Activated T-helper 1 cell treated with anti-CD3 and anti-CD28 coated beads, Interleukin-12 subunit alpha, Interleukin-12 subunit beta, Interleukin-2, Interleukin-4 antibody, amounts not matched to agents 30 ng/mL and 10 ng/mL and 1 ng/mL, durations not matched to agents 14 hours and 24 hours and 36 hours (primary cell): ENCODE measurements around the gene STMP1. TPM values are rescaled to one million over a fixed set of nuclear protein-coding genes. Genes with fewer than 3 reads are reported as not detected.
"Not testable (repeated sequence)": the region's sequence is repeated elsewhere in the genome, so short reads cannot be mapped to it uniquely, and the experiment has no call there.

Experiments used
- DNase-seq: peaks from one replicate; pipeline ENCODE4 v3.0.0; 2021; ENCODE audit warnings: low spot score
- H3K27ac Mint-ChIP-seq: one replicate; pipeline ENCODE4 v1.8.0; 2021; ENCODE audit warnings: mild to moderate bottlenecking, mixed read lengths
- H3K27me3 Mint-ChIP-seq: one replicate; pipeline ENCODE4 v1.8.0; 2022; ENCODE audit warnings: mild to moderate bottlenecking, moderate library complexity, mixed read lengths; ENCODE audit not compliant: insufficient read depth
- H3K36me3 Mint-ChIP-seq: one replicate; pipeline ENCODE4 v1.8.0; 2021; ENCODE audit warnings: low read depth, mixed read lengths
- H3K4me1 Mint-ChIP-seq: one replicate; pipeline ENCODE4 v1.8.0; 2021; ENCODE audit warnings: low read depth, mixed read lengths
- H3K4me3 Mint-ChIP-seq: one replicate; pipeline ENCODE4 v1.8.0; 2021; ENCODE audit warnings: mild to moderate bottlenecking, moderate library complexity, mixed read lengths
- H3K9me3 Mint-ChIP-seq: one replicate; pipeline ENCODE4 v1.8.0; 2021; ENCODE audit warnings: mixed read lengths
- intact Hi-C: fragments of 100-400 bp; cut with micrococcal nuclease; formaldehyde crosslinking; loops from one replicate; pipeline ENCODE4 v1.15.1; 2024
- total RNA-seq: library from RNA; stranded (reverse); gene quantifications from 2 replicates; pipeline ENCODE4 v1.2.3, GENCODE V29; 2022

Gene STMP1
- total RNA-seq, 1 donor from 2014 or later: 24.7 TPM

DNA sequence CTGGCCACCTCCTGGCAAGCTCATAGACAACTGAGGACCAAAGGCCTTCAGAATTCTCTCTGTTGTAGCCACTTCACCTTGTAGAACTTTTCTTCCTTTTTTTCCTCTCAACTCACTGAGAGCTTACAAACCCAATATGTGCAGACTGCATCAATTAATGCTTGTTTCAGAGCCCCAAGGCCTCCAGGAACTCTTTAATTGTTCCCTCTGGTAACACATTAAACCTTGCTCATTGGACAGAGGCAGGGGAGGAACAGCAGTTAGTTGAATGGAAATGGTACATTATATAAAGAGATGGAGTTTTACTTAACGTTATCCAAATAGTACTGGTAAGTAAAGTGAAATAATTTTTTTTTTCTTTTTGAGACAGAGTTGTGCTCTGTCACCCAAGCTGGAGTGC is 25.2 kb downstream of the STMP1 start:
- Mint-ChIP-seq H3K36me3 (peaks cover 10% of the 10 kb centered on the region), H3K4me1 (no peaks in the 10 kb centered on the region), H3K27ac (no peak overlapping the region), H3K27me3 (no peaks in the 10 kb centered on the region), H3K4me3 (no peak overlapping the region), H3K9me3 (no peaks in the 10 kb centered on the region)
- DNase-seq: no peak
- intact Hi-C loops: no loop called here

GRCh38 chr7:135690566-135690965 is 28.3 kb downstream of the STMP1 start:
- no peaks in the 10 kb centered on the region for H3K9me3 Mint-ChIP-seq
- intact Hi-C loops: no loop called here
- no peaks in the 10 kb centered on the region for H3K4me1 Mint-ChIP-seq
- H3K27me3 Mint-ChIP-seq: no peaks in the 10 kb centered on the region
- H3K36me3 Mint-ChIP-seq: peaks cover 7% of the 10 kb centered on the region
- no peak for DNase-seq
- no peak overlapping the region for H3K4me3 Mint-ChIP-seq
- no peak overlapping the region for H3K27ac Mint-ChIP-seq

GRCh38 chr7:135692055-135692454 is 29.7 kb downstream of the STMP1 start:
- H3K27ac Mint-ChIP-seq: no peak overlapping the region
- no peaks in the 10 kb centered on the region for H3K9me3 Mint-ChIP-seq
- H3K36me3 Mint-ChIP-seq: peaks cover 7% of the 10 kb centered on the region
- DNase-seq: no peak
- H3K27me3 Mint-ChIP-seq: no peaks in the 10 kb centered on the region
- intact Hi-C loops: no loop called here
- no peak overlapping the region for H3K4me3 Mint-ChIP-seq
- no peaks in the 10 kb centered on the region for H3K4me1 Mint-ChIP-seq

DNA sequence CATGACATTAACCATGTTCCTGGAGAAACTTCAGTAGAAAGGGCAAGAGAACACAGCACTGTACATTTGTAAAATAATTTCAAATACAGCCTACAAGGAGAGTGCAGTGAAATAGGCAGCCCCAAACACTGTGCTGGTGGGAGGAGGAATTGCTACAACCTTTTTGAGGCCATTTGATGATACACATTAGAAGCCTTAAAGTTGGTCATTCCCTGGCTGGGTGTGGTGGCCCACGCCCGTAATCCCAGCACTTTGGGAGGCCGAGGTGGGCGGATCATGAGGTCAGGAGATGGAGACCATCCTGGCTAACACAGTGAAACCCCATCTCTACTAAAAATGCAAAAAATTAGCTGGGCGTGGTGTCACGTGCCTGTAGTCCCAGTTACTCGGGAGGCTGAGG is 30.3 kb downstream of the STMP1 start:
- H3K4me1 Mint-ChIP-seq, H3K27me3 Mint-ChIP-seq, H3K36me3 Mint-ChIP-seq, intact Hi-C loops, H3K4me3 Mint-ChIP-seq, H3K9me3 Mint-ChIP-seq, H3K27ac Mint-ChIP-seq, DNase-seq: not testable (repeated sequence)

DNA sequence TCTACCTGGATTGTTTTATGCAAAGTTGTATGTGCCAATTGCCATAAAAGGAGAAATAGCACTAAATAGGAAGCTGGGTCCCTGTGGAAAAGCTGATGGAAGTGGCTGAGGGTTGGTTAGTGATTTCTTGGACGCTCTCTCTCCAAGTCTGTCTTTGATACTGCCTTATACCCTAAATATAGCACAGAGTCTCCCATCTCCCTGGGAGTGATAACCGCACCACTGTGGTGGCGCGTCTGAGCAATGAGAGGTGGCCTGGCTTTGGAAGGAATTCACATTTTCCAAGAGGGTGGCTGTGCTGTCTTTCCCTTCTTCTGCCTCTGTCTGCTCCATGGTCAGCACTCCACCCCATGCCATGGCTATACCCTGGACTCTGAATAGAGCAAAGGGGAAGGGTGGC is 31.2 kb downstream of the STMP1 start:
- no peak overlapping the region for H3K27ac Mint-ChIP-seq
- intact Hi-C loops: no loop called here
- peaks cover 3% of the 10 kb centered on the region for H3K36me3 Mint-ChIP-seq
- no peak overlapping the region for H3K4me3 Mint-ChIP-seq
- H3K9me3 Mint-ChIP-seq: no peaks in the 10 kb centered on the region
- no peaks in the 10 kb centered on the region for H3K4me1 Mint-ChIP-seq
- no peak for DNase-seq
- no peaks in the 10 kb centered on the region for H3K27me3 Mint-ChIP-seq

DNA sequence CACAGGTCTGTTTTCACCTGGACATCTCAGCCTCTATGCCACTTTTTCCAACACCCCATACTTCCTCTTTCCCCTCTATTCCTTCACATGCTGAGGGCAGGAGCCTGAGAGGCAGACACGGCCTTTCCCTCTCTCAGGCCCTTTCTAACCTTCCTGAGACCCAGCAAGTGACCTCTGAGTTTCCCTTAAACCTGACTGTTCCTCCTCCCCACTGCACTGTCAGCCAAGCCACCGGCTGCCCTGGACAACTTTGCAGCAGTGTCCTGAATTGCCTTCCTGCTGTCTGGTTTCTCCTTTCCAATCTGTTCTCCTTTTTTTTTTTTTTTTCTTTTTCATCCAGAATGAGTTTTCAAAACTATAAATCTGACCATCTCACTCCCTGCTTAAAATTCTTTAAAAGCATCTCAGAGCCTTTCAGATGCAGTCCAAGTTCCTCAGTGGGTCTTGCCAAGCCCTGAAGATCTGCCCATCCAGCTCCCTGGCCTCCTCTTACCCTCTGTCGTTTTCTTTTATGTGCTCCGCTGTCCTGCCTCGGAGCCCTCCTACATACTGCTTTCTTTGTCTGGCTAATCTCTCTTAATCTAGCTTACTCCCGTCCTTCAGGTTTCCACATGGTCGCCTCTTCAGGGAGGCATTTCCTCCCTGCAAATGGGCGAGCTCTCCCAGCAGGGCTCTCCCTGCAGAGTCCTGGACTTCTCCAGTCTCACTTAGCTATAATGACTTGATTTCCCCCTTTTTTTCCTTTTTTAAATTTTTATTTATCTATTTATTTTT is 35.1 kb downstream of the STMP1 start:
- Mint-ChIP-seq H3K36me3 (no peaks in the 10 kb centered on the region), H3K4me1 (no peaks in the 10 kb centered on the region), H3K4me3 (no peak overlapping the region), H3K27me3 (no peaks in the 10 kb centered on the region), H3K27ac (no peak overlapping the region), H3K9me3 (no peaks in the 10 kb centered on the region)
- intact Hi-C loops: no loop called here
- DNase-seq: no peak

- intact Hi-C loops: no loop called here
- Mint-ChIP-seq H3K27me3 (peaks cover 1% of the 10 kb centered on the region), H3K9me3 (no peaks in the 10 kb centered on the region), H3K27ac (no peak overlapping the region), H3K4me3 (no peak overlapping the region), H3K4me1 (no peaks in the 10 kb centered on the region), H3K36me3 (no peaks in the 10 kb centered on the region)
- DNase-seq: no peak
Observed at GRCh38 chr7:135704074-135704473, 41.8 kb downstream of the STMP1 start.

DNA sequence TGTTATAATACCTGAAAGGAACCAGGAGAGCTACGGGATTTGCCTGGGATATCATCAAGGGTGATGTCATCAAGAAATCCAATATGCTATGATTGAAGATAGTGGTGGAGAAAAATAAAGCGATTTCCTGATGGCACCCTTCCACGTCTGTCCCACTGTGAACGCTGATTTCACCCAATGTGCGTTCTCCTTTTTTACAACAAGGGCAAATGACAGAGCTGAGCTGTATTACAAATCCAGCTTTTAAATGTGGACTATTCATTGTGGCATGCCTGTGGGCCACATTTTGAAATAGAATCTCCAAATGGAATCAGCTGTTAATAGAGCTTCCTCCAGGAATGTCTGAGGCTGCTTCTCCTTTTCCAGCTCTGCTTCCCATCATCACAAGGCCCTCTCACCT is 42.4 kb downstream of the STMP1 start:
- Mint-ChIP-seq H3K27ac (no peak overlapping the region), H3K4me3 (no peak overlapping the region), H3K9me3 (no peaks in the 10 kb centered on the region), H3K27me3 (peaks cover 1% of the 10 kb centered on the region), H3K4me1 (no peaks in the 10 kb centered on the region), H3K36me3 (no peaks in the 10 kb centered on the region)
- intact Hi-C loops: no loop called here
- no peak for DNase-seq

- Mint-ChIP-seq H3K36me3 (no peaks in the 10 kb centered on the region), H3K27ac (no peak overlapping the region), H3K9me3 (no peaks in the 10 kb centered on the region), H3K4me3 (no peak overlapping the region), H3K27me3 (peaks cover 1% of the 10 kb centered on the region), H3K4me1 (no peaks in the 10 kb centered on the region)
- no peak for DNase-seq
- intact Hi-C loops: no loop called here
Observed at GRCh38 chr7:135706038-135706742, 43.9 kb downstream of the STMP1 start.

DNA sequence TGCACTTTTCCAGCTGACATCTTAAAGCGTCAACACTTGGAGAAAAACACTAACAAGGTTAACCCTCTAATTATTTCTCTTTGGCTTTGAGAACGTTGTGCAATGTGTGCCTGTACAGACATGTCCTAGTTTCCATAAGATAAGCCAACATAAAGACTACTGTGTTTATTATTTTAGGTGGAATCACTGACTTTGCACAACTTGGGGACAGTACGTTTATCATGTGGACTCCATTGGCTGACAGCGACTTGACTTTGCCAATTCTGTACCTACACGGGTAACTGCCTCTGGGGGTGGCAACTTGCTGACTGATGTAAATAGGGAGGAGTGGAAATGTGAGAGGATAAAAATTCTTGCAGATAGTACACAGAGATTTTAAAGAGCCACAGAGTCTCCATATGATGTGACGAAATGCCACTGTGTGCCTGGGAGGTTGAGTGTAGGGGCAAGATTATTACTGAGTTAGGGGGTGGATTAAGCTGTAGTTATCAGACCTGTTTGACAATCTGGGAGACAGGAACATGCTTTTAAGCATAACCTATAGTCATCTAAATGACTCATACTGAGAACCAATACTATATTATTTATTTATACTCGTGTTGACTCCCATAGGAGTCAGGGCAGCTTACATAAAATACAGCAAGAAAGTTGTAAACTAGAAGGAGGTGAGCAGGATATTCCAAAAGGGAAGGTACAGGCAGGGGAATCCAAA is 44.7 kb downstream of the STMP1 start:
- Mint-ChIP-seq H3K4me1 (no peaks in the 10 kb centered on the region), H3K4me3 (no peak overlapping the region), H3K36me3 (no peaks in the 10 kb centered on the region), H3K27ac (no peak overlapping the region), H3K9me3 (no peaks in the 10 kb centered on the region), H3K27me3 (peaks cover 1% of the 10 kb centered on the region)
- intact Hi-C loops: no loop called here
- no peak for DNase-seq

DNA sequence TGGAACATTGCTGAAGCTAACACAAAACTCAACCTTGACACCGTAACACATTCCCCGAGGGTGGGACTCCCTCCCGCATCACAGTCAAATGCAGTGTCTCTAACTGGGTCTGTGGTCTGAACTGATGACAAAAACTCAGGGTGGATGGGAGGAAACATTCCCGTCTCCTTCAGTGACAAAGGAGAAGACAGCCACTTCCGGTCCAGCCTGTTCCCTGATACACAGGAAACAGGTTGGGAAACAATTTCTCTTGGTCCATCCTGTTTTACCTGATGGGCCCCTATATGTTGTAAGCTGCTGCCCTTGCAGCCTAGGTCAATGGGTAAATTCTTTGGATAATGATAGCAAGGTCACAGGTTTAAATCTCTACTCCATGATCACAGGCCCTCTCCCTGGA is 45.3 kb downstream of the STMP1 start:
- no peaks in the 10 kb centered on the region for H3K36me3 Mint-ChIP-seq
- no peaks in the 10 kb centered on the region for H3K9me3 Mint-ChIP-seq
- H3K27me3 Mint-ChIP-seq: peaks cover 1% of the 10 kb centered on the region
- intact Hi-C loops: no loop called here
- H3K27ac Mint-ChIP-seq: no peak overlapping the region
- H3K4me1 Mint-ChIP-seq: no peaks in the 10 kb centered on the region
- H3K4me3 Mint-ChIP-seq: no peak overlapping the region
- DNase-seq: no peak

GRCh38 chr7:135708041-135708440 is 45.7 kb downstream of the STMP1 start:
- H3K27me3 Mint-ChIP-seq: no peaks in the 10 kb centered on the region
- no peak for DNase-seq
- intact Hi-C loops: no loop called here

DNA sequence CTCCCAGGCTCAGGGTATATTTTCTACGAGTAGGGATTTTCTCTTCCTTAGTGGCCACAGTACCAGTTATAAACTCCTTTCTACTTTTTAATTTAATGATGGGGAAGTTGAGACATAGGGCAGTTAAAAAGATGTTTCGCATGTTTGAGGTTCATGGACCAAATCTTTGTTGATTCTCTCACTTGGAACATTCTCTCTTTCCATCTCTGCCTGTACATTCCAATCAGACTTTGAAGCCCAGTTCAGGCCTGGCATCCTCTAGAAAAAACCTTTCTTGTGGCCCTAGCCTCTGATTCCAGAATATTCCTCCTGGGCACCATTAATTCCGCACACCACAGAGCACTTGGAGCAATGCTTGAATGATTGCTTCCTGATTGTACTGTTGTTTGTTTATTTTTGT is 47.2 kb downstream of the STMP1 start:
- no peak overlapping the region for H3K27ac Mint-ChIP-seq
- no peaks in the 10 kb centered on the region for H3K9me3 Mint-ChIP-seq

More at GRCh38 chr7:135708041-135708440, 45.7 kb downstream of the STMP1 start:
- H3K4me3 Mint-ChIP-seq: no peak overlapping the region
- H3K4me1 Mint-ChIP-seq: no peaks in the 10 kb centered on the region
- no peak overlapping the region for H3K27ac Mint-ChIP-seq
- no peaks in the 10 kb centered on the region for H3K9me3 Mint-ChIP-seq
- no peaks in the 10 kb centered on the region for H3K36me3 Mint-ChIP-seq

More for the DNA sequence above, 47.2 kb downstream of the STMP1 start:
- DNase-seq: no peak
- intact Hi-C loops: no loop called here
- no peaks in the 10 kb centered on the region for H3K36me3 Mint-ChIP-seq
- no peaks in the 10 kb centered on the region for H3K4me1 Mint-ChIP-seq
- no peak overlapping the region for H3K4me3 Mint-ChIP-seq
- no peaks in the 10 kb centered on the region for H3K27me3 Mint-ChIP-seq
